ENCODE data around the gene HS6ST2. TPM values are rescaled to one million over a fixed set of nuclear protein-coding genes. Genes with fewer than 3 reads are reported as not detected.

Gene HS6ST2
- total RNA-seq, 2 experiments from 2014 or later = not detected

DNA sequence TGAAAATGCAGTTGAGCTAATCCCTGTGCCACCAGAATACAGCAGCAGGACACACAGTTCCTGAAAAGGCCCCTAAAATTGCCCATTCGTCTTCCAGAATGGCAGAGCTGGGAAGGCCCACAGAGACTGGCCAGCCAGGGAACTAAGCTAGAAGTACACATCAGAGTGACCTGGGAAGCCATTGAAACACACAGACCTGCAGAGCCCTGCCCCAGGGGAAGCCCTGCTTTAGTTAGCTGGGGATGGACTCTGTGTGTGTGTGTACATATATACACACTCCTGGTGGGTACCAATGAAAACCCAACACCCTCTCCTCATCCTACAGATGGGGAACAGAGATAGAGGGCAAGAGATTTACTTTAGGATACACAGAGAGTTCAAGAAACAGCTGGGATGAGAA lies 227.7 kb downstream of the HS6ST2 start:
- POLR2A ChIA-PET = no interaction called here
- CTCF ChIA-PET = no interaction called here
- Mint-ChIP-seq H3K27ac (no peak overlapping the region), H3K4me1 (no peaks in the 10 kb centered on the region), H3K36me3 (ENCODE audit: low read depth) (no peaks in the 10 kb centered on the region), H3K27me3 (no peaks in the 10 kb centered on the region), H3K4me3 (no peak overlapping the region), H3K9me3 (no peaks in the 10 kb centered on the region)
- no peak for DNase-seq

DNA sequence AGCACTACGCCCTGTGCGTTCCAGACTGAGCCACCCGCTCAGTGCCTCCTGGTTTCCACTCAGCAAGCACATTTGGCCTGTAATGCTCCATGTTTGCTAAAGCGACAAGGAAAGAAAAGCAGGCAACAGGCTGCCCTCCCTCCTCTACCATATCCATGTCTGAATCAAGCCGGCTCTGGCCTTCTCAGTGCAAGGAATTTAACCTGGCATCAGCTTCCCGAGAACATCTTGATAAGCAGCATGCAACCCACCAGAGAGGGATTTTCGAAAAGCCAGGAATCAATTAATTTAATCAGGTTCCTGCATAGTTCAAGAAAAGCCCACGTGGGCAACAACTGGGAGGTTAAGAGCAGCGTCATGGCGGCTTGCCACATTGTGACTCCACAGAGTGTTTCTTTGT lies 228.2 kb downstream of the HS6ST2 start:
- H3K36me3 Mint-ChIP-seq (ENCODE audit: low read depth) = no peaks in the 10 kb centered on the region
- no peaks in the 10 kb centered on the region for H3K9me3 Mint-ChIP-seq
- no peak overlapping the region for H3K27ac Mint-ChIP-seq
- no peak overlapping the region for H3K4me3 Mint-ChIP-seq
- no peak for DNase-seq
- peaks cover 2% of the 10 kb centered on the region for H3K27me3 Mint-ChIP-seq
- no peaks in the 10 kb centered on the region for H3K4me1 Mint-ChIP-seq
- POLR2A ChIA-PET = no interaction called here
- CTCF ChIA-PET = no interaction called here

DNA sequence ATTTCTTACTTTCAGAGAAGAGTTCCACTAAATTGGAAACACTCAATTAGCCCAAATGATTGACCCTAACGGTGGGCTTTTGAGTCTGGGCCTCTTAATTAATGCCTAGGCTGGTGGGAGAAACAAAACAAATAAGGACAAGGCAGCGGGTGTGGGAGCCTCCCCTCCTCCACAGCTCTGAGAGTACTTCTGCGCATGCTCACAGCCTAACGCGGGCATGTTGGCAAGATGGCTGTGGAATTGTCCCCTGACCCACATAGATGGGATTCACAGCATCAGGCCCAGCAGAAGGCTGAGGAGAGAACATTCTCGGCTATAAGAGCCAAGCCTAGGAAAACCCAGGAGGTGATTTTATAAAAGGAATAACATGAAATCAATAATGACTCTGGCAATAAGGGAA lies 230.1 kb downstream of the HS6ST2 start:
- Mint-ChIP-seq H3K4me3 (no peak overlapping the region), H3K4me1 (no peaks in the 10 kb centered on the region), H3K36me3 (ENCODE audit: low read depth) (no peaks in the 10 kb centered on the region), H3K27ac (no peak overlapping the region), H3K9me3 (no peaks in the 10 kb centered on the region), H3K27me3 (peaks cover 2% of the 10 kb centered on the region)
- DNase-seq = no peak
- POLR2A ChIA-PET = no interaction called here
- CTCF ChIA-PET = no interaction called here

DNA sequence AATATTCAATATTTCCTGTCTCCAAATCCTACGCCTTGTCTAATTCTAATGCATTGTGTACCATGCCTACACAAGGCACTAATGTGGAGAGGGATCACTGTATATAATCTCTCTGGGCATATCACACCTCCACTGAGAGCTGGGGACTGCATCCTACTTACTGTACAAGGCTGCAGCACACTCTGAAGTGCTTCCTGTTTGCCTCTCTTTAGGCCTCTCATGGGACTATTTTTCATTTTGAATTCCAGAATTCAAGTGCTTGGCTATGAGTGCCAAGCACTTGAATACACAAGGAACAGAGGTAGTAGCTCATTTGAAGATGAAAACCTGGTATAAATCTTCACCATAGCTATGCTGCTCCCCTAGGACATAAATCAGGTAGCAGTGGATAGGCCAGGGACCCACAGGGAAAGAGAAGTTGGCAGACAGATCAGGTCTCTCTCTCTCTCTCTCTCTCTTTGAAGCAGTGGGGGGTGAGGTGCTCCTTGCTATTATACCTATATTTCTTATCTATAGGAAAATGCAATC lies 239.9 kb downstream of the HS6ST2 start:
- ChIA-PET CTCF (no interaction called here), POLR2A (no interaction called here)
- no peak overlapping the region for H3K4me3 Mint-ChIP-seq
- DNase-seq = no peak
- no peaks in the 10 kb centered on the region for H3K9me3 Mint-ChIP-seq
- no peaks in the 10 kb centered on the region for H3K36me3 Mint-ChIP-seq (ENCODE audit: low read depth)
- H3K27me3 Mint-ChIP-seq = no peaks in the 10 kb centered on the region
- no peaks in the 10 kb centered on the region for H3K4me1 Mint-ChIP-seq
- no peak overlapping the region for H3K27ac Mint-ChIP-seq

GRCh38 chrX:132716006-132716405 lies 242.4 kb downstream of the HS6ST2 start:
- no peak overlapping the region for H3K4me3 Mint-ChIP-seq
- DNase-seq = no peak
- no peaks in the 10 kb centered on the region for H3K36me3 Mint-ChIP-seq (ENCODE audit: low read depth)
- no peak overlapping the region for H3K27ac Mint-ChIP-seq
- ChIA-PET CTCF (no interaction called here), POLR2A (no interaction called here)
- H3K27me3 Mint-ChIP-seq = no peaks in the 10 kb centered on the region
- no peaks in the 10 kb centered on the region for H3K9me3 Mint-ChIP-seq
- H3K4me1 Mint-ChIP-seq = no peaks in the 10 kb centered on the region

DNA sequence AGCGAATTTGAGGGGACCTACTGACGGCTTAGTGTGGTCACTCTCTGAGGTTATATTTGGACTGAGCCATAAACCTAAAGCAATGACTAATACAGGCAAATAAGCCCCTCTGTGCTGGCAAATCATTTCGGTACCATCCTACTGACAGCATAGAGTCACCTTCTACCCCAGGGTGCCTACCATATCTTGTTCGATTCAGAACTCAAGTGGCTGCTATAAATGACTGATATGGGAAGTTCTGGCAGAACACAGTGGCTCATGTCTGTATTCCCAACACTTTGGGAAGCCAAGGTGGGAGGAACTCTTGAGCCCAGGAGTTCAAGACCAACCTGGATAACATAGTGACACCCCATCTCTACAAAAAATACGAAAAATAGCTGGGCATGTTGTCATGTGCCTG lies 243.5 kb downstream of the HS6ST2 start:
- H3K36me3 Mint-ChIP-seq (ENCODE audit: low read depth) = no peaks in the 10 kb centered on the region
- H3K27me3 Mint-ChIP-seq = no peaks in the 10 kb centered on the region
- DNase-seq = no peak
- CTCF ChIA-PET = no interaction called here
- no peak overlapping the region for H3K4me3 Mint-ChIP-seq
- POLR2A ChIA-PET = interaction anchor here (0.5 kb wide), 1 partner anchor 66 kb away, joined by 5 read pairs; no protein-coding TSS in a partner anchor
- no peaks in the 10 kb centered on the region for H3K9me3 Mint-ChIP-seq
- H3K27ac Mint-ChIP-seq = no peak overlapping the region
- no peaks in the 10 kb centered on the region for H3K4me1 Mint-ChIP-seq

DNA sequence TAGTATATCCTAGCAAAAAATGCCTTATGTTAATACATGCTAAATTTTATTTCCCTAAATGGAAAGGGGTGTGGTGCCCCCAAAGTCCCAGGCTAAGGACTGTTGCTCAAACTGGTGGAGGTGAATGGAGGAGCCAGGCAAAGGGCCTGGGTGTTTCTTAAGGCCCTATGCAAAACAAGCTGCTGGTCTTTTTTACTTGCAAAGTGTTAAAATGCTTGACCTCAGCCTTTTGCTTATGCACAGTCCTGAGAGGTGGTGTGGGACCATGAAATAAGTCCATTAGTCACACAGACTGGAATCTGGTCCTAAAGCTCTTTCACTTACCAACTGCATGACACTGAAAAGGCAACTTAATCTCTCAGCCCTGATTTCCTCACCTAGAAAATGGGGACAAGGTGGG lies 246.1 kb downstream of the HS6ST2 start:
- Mint-ChIP-seq H3K36me3 (ENCODE audit: low read depth) (no peaks in the 10 kb centered on the region), H3K27me3 (no peaks in the 10 kb centered on the region), H3K4me1 (no peaks in the 10 kb centered on the region), H3K4me3 (no peak overlapping the region), H3K27ac (no peak overlapping the region), H3K9me3 (no peaks in the 10 kb centered on the region)
- DNase-seq = no peak
- ChIA-PET CTCF (no interaction called here), POLR2A (no interaction called here)

- H3K4me3 Mint-ChIP-seq = no peak overlapping the region
- no peaks in the 10 kb centered on the region for H3K4me1 Mint-ChIP-seq
- no peaks in the 10 kb centered on the region for H3K9me3 Mint-ChIP-seq
- H3K27me3 Mint-ChIP-seq = peaks cover 2% of the 10 kb centered on the region
- no peaks in the 10 kb centered on the region for H3K36me3 Mint-ChIP-seq (ENCODE audit: low read depth)
- DNase-seq = no peak
- no peak overlapping the region for H3K27ac Mint-ChIP-seq
- ChIA-PET CTCF (no interaction called here), POLR2A (interaction anchor here (0.5 kb wide), 1 partner anchor 8 kb away, joined by 5 read pairs; no protein-coding TSS in a partner anchor)
These were observed 247.7 kb downstream of the HS6ST2 start for GRCh38 chrX:132710656-132711155.

DNA sequence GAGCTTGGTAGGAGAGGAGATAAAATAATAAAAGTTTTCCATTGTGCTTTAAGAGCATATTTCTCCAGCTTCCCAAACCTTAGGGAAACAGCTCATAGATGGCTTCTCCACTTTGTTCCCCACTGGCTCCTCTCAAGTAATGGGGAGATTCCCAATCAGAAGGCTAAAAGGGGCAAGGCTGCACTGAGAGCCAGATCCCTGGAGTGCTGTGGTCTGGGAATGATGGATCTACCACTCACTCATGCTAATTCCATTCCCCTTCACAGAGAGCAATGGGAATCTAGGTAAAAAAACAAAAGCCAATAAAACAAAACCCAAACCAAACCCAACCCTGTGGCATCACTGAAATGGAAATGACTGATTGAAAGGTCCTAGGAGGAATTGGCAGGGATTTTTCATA lies 249.9 kb downstream of the HS6ST2 start:
- POLR2A ChIA-PET = no interaction called here
- Mint-ChIP-seq H3K27me3 (peaks cover 2% of the 10 kb centered on the region), H3K4me1 (no peaks in the 10 kb centered on the region), H3K9me3 (no peaks in the 10 kb centered on the region), H3K4me3 (no peak overlapping the region), H3K27ac (no peak overlapping the region), H3K36me3 (ENCODE audit: low read depth) (no peaks in the 10 kb centered on the region)
- DNase-seq = no peak
- CTCF ChIA-PET = no interaction called here

DNA sequence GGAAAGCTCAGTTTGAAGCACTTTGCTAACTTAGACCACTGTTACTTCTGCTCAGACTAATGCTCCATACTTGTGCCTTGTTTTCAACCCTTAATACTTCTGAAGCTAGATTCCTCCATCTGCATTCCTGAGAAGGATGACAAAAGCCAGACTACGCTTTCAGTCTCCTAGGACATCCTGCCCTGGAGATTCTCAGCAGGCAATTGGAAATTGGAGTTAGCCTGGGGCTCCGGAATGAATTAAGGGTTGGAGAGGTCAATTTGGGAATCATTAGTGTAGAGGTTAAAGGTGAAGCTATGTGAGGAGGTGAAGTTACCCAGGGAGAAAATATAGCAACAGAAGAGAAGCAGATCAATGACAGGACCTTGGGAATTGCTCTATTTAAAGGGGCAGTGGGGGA lies 253.7 kb downstream of the HS6ST2 start:
- ChIA-PET CTCF (no interaction called here), POLR2A (no interaction called here)
- DNase-seq = no peak
- Mint-ChIP-seq H3K36me3 (ENCODE audit: low read depth) (no peaks in the 10 kb centered on the region), H3K4me1 (no peaks in the 10 kb centered on the region), H3K27me3 (peaks cover 2% of the 10 kb centered on the region), H3K9me3 (no peaks in the 10 kb centered on the region), H3K27ac (no peak overlapping the region), H3K4me3 (no peak overlapping the region)

DNA sequence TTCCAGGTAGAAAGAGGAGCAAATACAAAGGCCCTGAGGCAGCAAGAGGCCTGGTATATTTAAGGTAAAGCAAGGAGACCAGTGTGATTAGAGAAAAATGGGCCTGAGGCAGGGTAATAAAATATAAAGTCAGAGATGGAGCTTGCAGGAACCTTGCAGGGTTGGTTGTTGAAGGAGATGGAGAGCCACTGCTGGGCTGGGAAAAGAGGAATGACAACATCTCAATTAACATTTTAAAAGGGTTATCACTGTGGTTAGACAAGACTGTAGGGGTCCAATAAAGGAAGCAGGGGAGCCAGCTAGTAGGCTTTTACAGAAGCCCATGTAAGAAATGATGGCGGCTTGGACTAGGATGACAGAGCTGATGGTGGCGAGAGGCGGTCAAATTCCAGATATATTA lies 264.0 kb downstream of the HS6ST2 start:
- ChIA-PET CTCF (no interaction called here), POLR2A (no interaction called here)

GRCh38 chrX:132692526-132692925 lies 265.9 kb downstream of the HS6ST2 start:
- CTCF ChIA-PET = no interaction called here
- Mint-ChIP-seq H3K27me3 (peaks cover 11% of the 10 kb centered on the region), H3K9me3 (no peaks in the 10 kb centered on the region), H3K27ac (no peak overlapping the region), H3K36me3 (ENCODE audit: low read depth) (no peaks in the 10 kb centered on the region), H3K4me1 (no peaks in the 10 kb centered on the region), H3K4me3 (no peak overlapping the region)
- POLR2A ChIA-PET = no interaction called here
- no peak for DNase-seq

More for the DNA sequence above, 264.0 kb downstream of the HS6ST2 start:
- no peak overlapping the region for H3K27ac Mint-ChIP-seq
- no peak for DNase-seq
- H3K9me3 Mint-ChIP-seq = no peaks in the 10 kb centered on the region
- H3K4me3 Mint-ChIP-seq = no peak overlapping the region
- H3K4me1 Mint-ChIP-seq = no peaks in the 10 kb centered on the region
- peaks cover 17% of the 10 kb centered on the region for H3K27me3 Mint-ChIP-seq
- no peaks in the 10 kb centered on the region for H3K36me3 Mint-ChIP-seq (ENCODE audit: low read depth)

GRCh38 chrX:132692066-132692465 lies 266.4 kb downstream of the HS6ST2 start:
- no peaks in the 10 kb centered on the region for H3K36me3 Mint-ChIP-seq (ENCODE audit: low read depth)
- ChIA-PET CTCF (interaction anchor here (0.8 kb wide), 1 partner anchor 15 kb away, joined by 3 read pairs; no protein-coding TSS in a partner anchor), POLR2A (no interaction called here)
- H3K27me3 Mint-ChIP-seq = peaks cover 10% of the 10 kb centered on the region
- H3K4me3 Mint-ChIP-seq = no peak overlapping the region
- no peak for DNase-seq
- no peaks in the 10 kb centered on the region for H3K4me1 Mint-ChIP-seq
- H3K9me3 Mint-ChIP-seq = no peaks in the 10 kb centered on the region
- H3K27ac Mint-ChIP-seq = no peak overlapping the region
